ENCODE data around the gene HYKK. TPM values are rescaled to one million over a fixed set of nuclear protein-coding genes. Genes with fewer than 3 reads are reported as not detected.

Gene HYKK
- total RNA-seq, 1 donor from 2014 or later: 6.0 TPM

GRCh38 chr15:78540871-78541743, 33.7 kb downstream of the HYKK start:
- peak overlapping the region; percentile 95 for H3K4me3 Mint-ChIP-seq
- no peak for DNase-seq (ENCODE audit: low spot score in 2 of 2, unreplicated experiment in 2 of 2)
- H3K4me1 Mint-ChIP-seq: peaks cover 16% of the 10 kb centered on the region
- H3K27me3 Mint-ChIP-seq (ENCODE audit: low read depth): no peaks in the 10 kb centered on the region
- no peaks in the 10 kb centered on the region for H3K9me3 Mint-ChIP-seq
- H3K36me3 Mint-ChIP-seq: peaks cover 20% of the 10 kb centered on the region
- no peak for TF ChIP-seq CTCF (IDR thresholded peaks at IDR 0.05; ENCODE audit: unreplicated experiment)
- peak overlapping the region; percentile 98 for H3K27ac Mint-ChIP-seq

- no peak for DNase-seq (ENCODE audit: low spot score in 2 of 2, unreplicated experiment in 2 of 2)
- peak overlapping the region; percentile 90 for H3K27ac Mint-ChIP-seq
- no peaks in the 10 kb centered on the region for H3K9me3 Mint-ChIP-seq
- H3K4me1 Mint-ChIP-seq: peaks cover 16% of the 10 kb centered on the region
- no peak for TF ChIP-seq CTCF (IDR thresholded peaks at IDR 0.05; ENCODE audit: unreplicated experiment)
- peak overlapping the region; percentile 95 for H3K4me3 Mint-ChIP-seq
- no peaks in the 10 kb centered on the region for H3K27me3 Mint-ChIP-seq (ENCODE audit: low read depth)
- H3K36me3 Mint-ChIP-seq: peaks cover 23% of the 10 kb centered on the region
Measured at GRCh38 chr15:78541744-78542034, 34.3 kb downstream of the HYKK start.

- Mint-ChIP-seq H3K27me3 (ENCODE audit: low read depth) (no peaks in the 10 kb centered on the region), H3K27ac (peak overlapping the region; percentile 25), H3K4me3 (peak overlapping the region; percentile 28), H3K4me1 (peaks cover 16% of the 10 kb centered on the region), H3K36me3 (peaks cover 25% of the 10 kb centered on the region), H3K9me3 (no peaks in the 10 kb centered on the region)
- no peak for DNase-seq (ENCODE audit: low spot score in 2 of 2, unreplicated experiment in 2 of 2)
- TF ChIP-seq CTCF (IDR thresholded peaks at IDR 0.05; ENCODE audit: unreplicated experiment): no peak
Measured at GRCh38 chr15:78542647-78543046, 35.3 kb downstream of the HYKK start.

GRCh38 chr15:78550194-78550593, 42.8 kb downstream of the HYKK start:
- Mint-ChIP-seq H3K9me3 (no peaks in the 10 kb centered on the region), H3K27ac (no peak overlapping the region), H3K4me3 (no peak overlapping the region), H3K27me3 (ENCODE audit: low read depth) (peaks cover 2% of the 10 kb centered on the region), H3K4me1 (no peaks in the 10 kb centered on the region), H3K36me3 (peaks cover 32% of the 10 kb centered on the region)
- TF ChIP-seq CTCF (IDR thresholded peaks at IDR 0.05; ENCODE audit: unreplicated experiment): no peak
- DNase-seq (ENCODE audit: low spot score in 2 of 2, unreplicated experiment in 2 of 2): no peak

- no peak overlapping the region for H3K27ac Mint-ChIP-seq
- no peak overlapping the region for H3K4me3 Mint-ChIP-seq
- no peaks in the 10 kb centered on the region for H3K4me1 Mint-ChIP-seq
- H3K27me3 Mint-ChIP-seq (ENCODE audit: low read depth): peaks cover 2% of the 10 kb centered on the region
- H3K9me3 Mint-ChIP-seq: no peaks in the 10 kb centered on the region
- H3K36me3 Mint-ChIP-seq: peaks cover 28% of the 10 kb centered on the region
- DNase-seq (ENCODE audit: low spot score in 2 of 2, unreplicated experiment in 2 of 2): no peak
- no peak for TF ChIP-seq CTCF (IDR thresholded peaks at IDR 0.05; ENCODE audit: unreplicated experiment)
Measured at GRCh38 chr15:78550815-78551214, 43.4 kb downstream of the HYKK start.

All from mesothelial cell of epicardium (in vitro differentiated cells).